Measurements from ENCODE around the gene BMPR1A. TPM values are rescaled to one million over a fixed set of nuclear protein-coding genes. Genes with fewer than 3 reads are reported as not detected.
"Not testable (repeated sequence)": the region's sequence is repeated elsewhere in the genome, so short reads cannot be mapped to it uniquely, and the experiment has no call there.

BMPR1A gene
- total RNA-seq, 1 experiment from 2014 or later: 63.2 TPM

GRCh38 chr10:86932674-86933073 lies 176.3 kb downstream of the BMPR1A start:
- Mint-ChIP-seq H3K27ac (ENCODE audit: unreplicated experiment) (no peak overlapping the region), H3K27me3 (ENCODE audit: insufficient read depth, unreplicated experiment) (no peaks in the 10 kb centered on the region), H3K4me1 (ENCODE audit: low read depth, unreplicated experiment) (no peaks in the 10 kb centered on the region), H3K4me3 (ENCODE audit: unreplicated experiment) (no peak overlapping the region), H3K9me3 (ENCODE audit: unreplicated experiment) (no peaks in the 10 kb centered on the region), H3K36me3 (ENCODE audit: insufficient read depth, unreplicated experiment) (peaks cover 21% of the 10 kb centered on the region)
- CTCF ChIA-PET: no interaction called here
- no peak for DNase-seq
- Histone ChIP-seq H3K36me3 (ENCODE audit: control insufficient read depth, insufficient read depth, low read length) (no peaks in the 10 kb centered on the region), H3K4me1 (peaks cover 9% of the 10 kb centered on the region; the same call in 1 of the 2 replicates), H3K9me3 (no peaks in the 10 kb centered on the region), H3K27me3 (replicated peaks; ENCODE audit: control insufficient read depth, insufficient read depth, low read length) (no peaks in the 10 kb centered on the region), H3K4me3 (ENCODE audit: low read depth, low read length) (no peak overlapping the region)
- TF ChIP-seq, protein P1, sequence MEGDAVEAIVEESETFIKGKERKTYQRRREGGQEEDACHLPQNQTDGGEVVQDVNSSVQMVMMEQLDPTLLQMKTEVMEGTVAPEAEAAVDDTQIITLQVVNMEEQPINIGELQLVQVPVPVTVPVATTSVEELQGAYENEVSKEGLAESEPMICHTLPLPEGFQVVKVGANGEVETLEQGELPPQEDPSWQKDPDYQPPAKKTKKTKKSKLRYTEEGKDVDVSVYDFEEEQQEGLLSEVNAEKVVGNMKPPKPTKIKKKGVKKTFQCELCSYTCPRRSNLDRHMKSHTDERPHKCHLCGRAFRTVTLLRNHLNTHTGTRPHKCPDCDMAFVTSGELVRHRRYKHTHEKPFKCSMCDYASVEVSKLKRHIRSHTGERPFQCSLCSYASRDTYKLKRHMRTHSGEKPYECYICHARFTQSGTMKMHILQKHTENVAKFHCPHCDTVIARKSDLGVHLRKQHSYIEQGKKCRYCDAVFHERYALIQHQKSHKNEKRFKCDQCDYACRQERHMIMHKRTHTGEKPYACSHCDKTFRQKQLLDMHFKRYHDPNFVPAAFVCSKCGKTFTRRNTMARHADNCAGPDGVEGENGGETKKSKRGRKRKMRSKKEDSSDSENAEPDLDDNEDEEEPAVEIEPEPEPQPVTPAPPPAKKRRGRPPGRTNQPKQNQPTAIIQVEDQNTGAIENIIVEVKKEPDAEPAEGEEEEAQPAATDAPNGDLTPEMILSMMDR (IDR thresholded peaks at IDR 0.05; ENCODE audit: insufficient read depth in 1 of 2, low read depth in 1 of 2, low read length in 1 of 2, severe bottlenecking in 1 of 2, unreplicated experiment in 1 of 2): no peak
- no TSS peak for BruUV-seq (replicated peaks)
- intact Hi-C loops (cut with micrococcal nuclease; ENCODE audit: unreplicated experiment): no loop called here
- POLR2A ChIA-PET: no interaction called here

DNA sequence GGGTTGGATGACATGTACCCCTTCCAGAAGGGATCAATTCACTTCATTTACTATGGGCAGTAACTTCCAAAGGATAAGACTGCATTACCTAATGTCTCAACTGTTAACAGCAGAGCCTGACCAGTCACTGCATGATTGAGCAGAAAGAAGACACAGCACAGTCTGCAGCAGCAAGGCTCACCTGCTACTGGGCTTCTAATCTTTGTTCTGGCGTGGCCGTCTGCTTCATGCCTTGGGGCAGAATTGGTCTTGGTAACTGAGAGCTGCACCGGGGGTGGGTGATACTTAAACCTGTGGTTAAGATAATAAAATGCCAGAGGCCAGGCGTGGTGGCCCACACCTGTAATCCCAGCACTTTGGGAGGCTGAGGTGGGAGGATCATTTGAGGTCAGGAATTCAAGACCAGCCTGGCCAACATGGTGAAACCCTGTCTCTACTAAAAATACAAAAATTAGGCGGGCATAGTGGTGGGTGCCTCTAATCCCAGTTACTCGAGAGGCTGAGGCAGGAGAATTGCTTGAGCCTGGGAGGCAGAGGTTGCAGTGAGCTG lies 177.8 kb downstream of the BMPR1A start:
- H3K9me3 ChIP-seq; intact Hi-C loops (cut with micrococcal nuclease; ENCODE audit: unreplicated experiment); DNase-seq; POLR2A ChIA-PET; H3K4me1 Mint-ChIP-seq (ENCODE audit: low read depth, unreplicated experiment); H3K27ac Mint-ChIP-seq (ENCODE audit: unreplicated experiment); H3K27me3 ChIP-seq (replicated peaks; ENCODE audit: control insufficient read depth, insufficient read depth, low read length); H3K4me3 Mint-ChIP-seq (ENCODE audit: unreplicated experiment); H3K27me3 Mint-ChIP-seq (ENCODE audit: insufficient read depth, unreplicated experiment); H3K4me3 ChIP-seq (ENCODE audit: low read depth, low read length); H3K36me3 ChIP-seq (ENCODE audit: control insufficient read depth, insufficient read depth, low read length); H3K9me3 Mint-ChIP-seq (ENCODE audit: unreplicated experiment); H3K4me1 ChIP-seq; BruUV-seq (replicated peaks): not testable (repeated sequence)
- peaks cover 20% of the 10 kb centered on the region for H3K36me3 Mint-ChIP-seq (ENCODE audit: insufficient read depth, unreplicated experiment)
- CTCF ChIA-PET: interaction anchor here (1.1 kb wide), 1 partner anchor 250 kb away, joined by 3 read pairs; no protein-coding TSS in a partner anchor

- H3K27me3 ChIP-seq (replicated peaks; ENCODE audit: control insufficient read depth, insufficient read depth, low read length): no peaks in the 10 kb centered on the region
- H3K27ac Mint-ChIP-seq (ENCODE audit: unreplicated experiment): no peak overlapping the region
- BruUV-seq (replicated peaks): no TSS peak
- ChIA-PET POLR2A (no interaction called here), CTCF (no interaction called here)
- no peaks in the 10 kb centered on the region for H3K36me3 ChIP-seq (ENCODE audit: control insufficient read depth, insufficient read depth, low read length)
- no peaks in the 10 kb centered on the region for H3K4me1 Mint-ChIP-seq (ENCODE audit: low read depth, unreplicated experiment)
- no peaks in the 10 kb centered on the region for H3K9me3 Mint-ChIP-seq (ENCODE audit: unreplicated experiment)
- peaks cover 17% of the 10 kb centered on the region for H3K36me3 Mint-ChIP-seq (ENCODE audit: insufficient read depth, unreplicated experiment)
- no peak overlapping the region for H3K4me3 Mint-ChIP-seq (ENCODE audit: unreplicated experiment)
- no peaks in the 10 kb centered on the region for H3K27me3 Mint-ChIP-seq (ENCODE audit: insufficient read depth, unreplicated experiment)
- DNase-seq: no peak
- intact Hi-C loops (cut with micrococcal nuclease; ENCODE audit: unreplicated experiment): no loop called here
- peaks cover 9% of the 10 kb centered on the region; the same call in 1 of the 2 replicates for H3K4me1 ChIP-seq
- TF ChIP-seq, protein P1 (IDR thresholded peaks at IDR 0.05; ENCODE audit: insufficient read depth in 1 of 2, low read depth in 1 of 2, low read length in 1 of 2, severe bottlenecking in 1 of 2, unreplicated experiment in 1 of 2): no peak
- H3K4me3 ChIP-seq (ENCODE audit: low read depth, low read length): no peak overlapping the region
- H3K9me3 ChIP-seq: no peaks in the 10 kb centered on the region
Measured at GRCh38 chr10:86936661-86937501, 180.5 kb downstream of the BMPR1A start.

All from Caco-2 (cell line).